ENCODE results near the gene SCEL. TPM values are rescaled to one million over a fixed set of nuclear protein-coding genes. Genes with fewer than 3 reads are reported as not detected.

The SCEL gene
- total RNA-seq, 2 experiments from 2014 or later: not detected

GRCh38 chr13:77565635-77566034, 30.1 kb downstream of the SCEL start:
- Histone ChIP-seq H3K27me3 (ENCODE audit: control insufficient read depth in 1 of 2, insufficient read depth in 2 of 2, low read length in 2 of 2) (peaks cover 0 to 4% of the 10 kb centered on the region in 2 experiments), H3K4me1 (ENCODE audit: insufficient read depth, low read length) (no peaks in the 10 kb centered on the region), H3K27ac (ENCODE audit: low read depth in 1 of 2, low read length in 2 of 2) (no peak overlapping the region), H3K4me3 (ENCODE audit: low read length) (no peak overlapping the region), H3K36me3 (ENCODE audit: insufficient read depth, low read length) (no peaks in the 10 kb centered on the region), H3K9me3 (ENCODE audit: control insufficient read depth in 1 of 2, insufficient read depth in 1 of 2, low read length in 2 of 2) (no peaks in the 10 kb centered on the region)
- ATAC-seq (ENCODE audit: poor library complexity) (no peak), DNase-seq (peak in 3 of 14 experiments; percentile 12 to 33 (median 21))
- H3K4me1 Mint-ChIP-seq (ENCODE audit: low read depth): no peaks in the 10 kb centered on the region
- peaks cover 8% of the 10 kb centered on the region for H3K27me3 Mint-ChIP-seq
- peak; percentile 33 for TF ChIP-seq CTCF (IDR thresholded peaks at IDR 0.05)
- ChIA-PET POLR2A (no interaction called here), CTCF (interaction anchor here (1.2 kb wide), 1 partner anchor 73 kb away, joined by 3 read pairs; no protein-coding TSS in a partner anchor)
- no peaks in the 10 kb centered on the region for H3K9me3 Mint-ChIP-seq
- H3K4me3 Mint-ChIP-seq: no peak overlapping the region
- H3K36me3 Mint-ChIP-seq (ENCODE audit: low read depth): no peaks in the 10 kb centered on the region
- intact Hi-C loops (cut with DNase I, micrococcal nuclease): no loop called here
- H3K27ac Mint-ChIP-seq: no peak overlapping the region

GRCh38 chr13:77571956-77572355, 36.5 kb downstream of the SCEL start:
- intact Hi-C loops (cut with DNase I, micrococcal nuclease): no loop called here
- peaks cover 38% of the 10 kb centered on the region for H3K27me3 Mint-ChIP-seq
- ChIA-PET POLR2A (no interaction called here), CTCF (no interaction called here)
- DNase-seq (no peak), ATAC-seq (ENCODE audit: poor library complexity) (no peak)
- H3K4me1 ChIP-seq (ENCODE audit: insufficient read depth, low read length): no peaks in the 10 kb centered on the region
- TF ChIP-seq CTCF (IDR thresholded peaks at IDR 0.05): no peak
- no peaks in the 10 kb centered on the region for H3K9me3 ChIP-seq (ENCODE audit: control insufficient read depth in 1 of 2, insufficient read depth in 1 of 2, low read length in 2 of 2)
- no peaks in the 10 kb centered on the region for H3K36me3 ChIP-seq (ENCODE audit: insufficient read depth, low read length)
- H3K36me3 Mint-ChIP-seq (ENCODE audit: low read depth): no peaks in the 10 kb centered on the region
- H3K27me3 ChIP-seq (ENCODE audit: control insufficient read depth in 1 of 2, insufficient read depth in 2 of 2, low read length in 2 of 2): peaks cover 0 to 19% of the 10 kb centered on the region in 2 experiments
- no peak overlapping the region for H3K27ac ChIP-seq (ENCODE audit: low read depth in 1 of 2, low read length in 2 of 2)
- H3K27ac Mint-ChIP-seq: no peak overlapping the region
- H3K4me3 Mint-ChIP-seq: no peak overlapping the region
- H3K4me3 ChIP-seq (ENCODE audit: low read length): no peak overlapping the region
- H3K4me1 Mint-ChIP-seq (ENCODE audit: low read depth): no peaks in the 10 kb centered on the region
- no peaks in the 10 kb centered on the region for H3K9me3 Mint-ChIP-seq

GRCh38 chr13:77574096-77574495, 38.6 kb downstream of the SCEL start:
- Histone ChIP-seq H3K27me3 (ENCODE audit: control insufficient read depth in 1 of 2, insufficient read depth in 2 of 2, low read length in 2 of 2) (peaks cover 0 to 19% of the 10 kb centered on the region in 2 experiments), H3K27ac (ENCODE audit: low read depth in 1 of 2, low read length in 2 of 2) (no peak overlapping the region), H3K4me1 (ENCODE audit: insufficient read depth, low read length) (no peaks in the 10 kb centered on the region), H3K9me3 (ENCODE audit: control insufficient read depth in 1 of 2, insufficient read depth in 1 of 2, low read length in 2 of 2) (no peaks in the 10 kb centered on the region), H3K36me3 (ENCODE audit: insufficient read depth, low read length) (no peaks in the 10 kb centered on the region), H3K4me3 (ENCODE audit: low read length) (no peak overlapping the region)
- H3K4me1 Mint-ChIP-seq (ENCODE audit: low read depth): no peaks in the 10 kb centered on the region
- POLR2A ChIA-PET: interaction anchor here (1.3 kb wide), 1 partner anchor 19 kb away, joined by 3 read pairs; no protein-coding TSS in a partner anchor
- TF ChIP-seq CTCF (IDR thresholded peaks at IDR 0.05): no peak
- intact Hi-C loops (cut with DNase I, micrococcal nuclease): no loop called here
- no peaks in the 10 kb centered on the region for H3K36me3 Mint-ChIP-seq (ENCODE audit: low read depth)
- no peaks in the 10 kb centered on the region for H3K9me3 Mint-ChIP-seq
- H3K27ac Mint-ChIP-seq: no peak overlapping the region
- no peak for ATAC-seq (ENCODE audit: poor library complexity)
- no peak overlapping the region for H3K4me3 Mint-ChIP-seq
- CTCF ChIA-PET: no interaction called here
- H3K27me3 Mint-ChIP-seq: peaks cover 57% of the 10 kb centered on the region
- DNase-seq: no peak

All from CD4-positive, alpha-beta T cell (primary cell).